HepG2 (cell line): Measurements from ENCODE around the gene SLC22A31. TPM values are rescaled to one million over a fixed set of nuclear protein-coding genes. Genes with fewer than 3 reads are reported as not detected.
A peak's percentile ranks its signal among the peaks of the same experiment; 100 is the strongest.

Experiments
- ARID4A ChIP-seq: sonication (generic); formaldehyde crosslinking; IDR thresholded peaks from 2 replicates; pipeline ENCODE4 v1.5.0; 2020; ENCODE audit warnings: mild to moderate bottlenecking, missing genetic modification reagents, borderline replicate concordance
- KDM4B ChIP-seq: sonication (generic); formaldehyde crosslinking; IDR thresholded peaks from 2 replicates; pipeline ENCODE4 v1.4.0; 2020; ENCODE audit warnings: missing genetic modification reagents
- MAFF ChIP-seq: IDR thresholded peaks from 2 replicates; pipeline ENCODE4 v1.6.1; 2011; ENCODE audit warnings: low read depth, low read length, improper control_type of control experiment
- NKX3-1 ChIP-seq: sonication (generic); formaldehyde crosslinking; IDR thresholded peaks from 2 replicates; pipeline ENCODE4 v1.5.0; 2020; ENCODE audit warnings: missing genetic modification reagents
- RXRB ChIP-seq: IDR thresholded peaks from 2 replicates; pipeline ENCODE4 v1.6.1; 2016; ENCODE audit warnings: borderline replicate concordance, missing genetic modification reagents, missing compliant biosample characterization
- SMYD3 ChIP-seq: sonication (generic); formaldehyde crosslinking; IDR thresholded peaks from 2 replicates; pipeline ENCODE4 v1.8.1; 2023; ENCODE audit warnings: mild to moderate bottlenecking, missing genetic modification reagents
- ZNF318 ChIP-seq: sonication (generic); formaldehyde crosslinking; IDR thresholded peaks from 2 replicates; pipeline ENCODE4 v1.4.0; 2020; ENCODE audit warnings: mild to moderate bottlenecking, missing genetic modification reagents
- ZNF335 ChIP-seq: sonication (generic); formaldehyde crosslinking; IDR thresholded peaks from 2 replicates; pipeline ENCODE4 v1.4.0; 2020; ENCODE audit warnings: missing genetic modification reagents
- ZNF460 ChIP-seq: sonication (generic); formaldehyde crosslinking; IDR thresholded peaks from 2 replicates; pipeline ENCODE4 v1.5.1; 2020; ENCODE audit warnings: missing genetic modification reagents, mild to moderate bottlenecking, borderline replicate concordance
- ZNF75D ChIP-seq: sonication (generic); formaldehyde crosslinking; IDR thresholded peaks from 2 replicates; pipeline ENCODE4 v1.8.1; 2023; ENCODE audit warnings: missing genetic modification reagents, mild to moderate bottlenecking, borderline replicate concordance
- ZNF772 ChIP-seq: sonication (generic); formaldehyde crosslinking; IDR thresholded peaks from 2 replicates; pipeline ENCODE4 v1.5.0; 2020; ENCODE audit warnings: mild to moderate bottlenecking, missing genetic modification reagents
- polyA plus RNA-seq, 8 experiments: library from polyadenylated mRNA; depleted of rRNA in 3 of 8; stranded (reverse) in 7 of 8; unstranded in 1 of 8; fragments of >200 nt; fragmentation: Illumina TruSeq in 4 of 8; extraction: Trizol in 4 of 8; gene quantifications; 2 replicates each; pipeline versions ENCODE4 v1.2.1 to v1.2.3, GENCODE V29; 2011 to 2016; ENCODE audit warnings: low read depth in 4 of 8, missing spikeins in 1 of 8, mixed read lengths in 1 of 8; ENCODE audit not compliant: insufficient read depth in 1 of 8
- total RNA-seq, 5 experiments: library from RNA; depleted of rRNA; stranded (reverse); fragments of >200 nt; fragmentation: Illumina TruSeq; extraction: Trizol; gene quantifications; 2 replicates each; pipeline ENCODE4 v1.2.3, GENCODE V29; 2016; ENCODE audit warnings: low read depth in 1 of 5
- TF ChIP-seq, protein P1 (sequence below): sonication (generic); formaldehyde crosslinking; conservative IDR thresholded peaks from 2 replicates; pipeline ENCODE4 v1.8.0; 2022; ENCODE audit warnings: missing genetic modification reagents
- TF ChIP-seq, protein P2 (sequence below): sonication (generic); formaldehyde crosslinking; IDR thresholded peaks from 2 replicates; pipeline ENCODE4 v1.4.0; 2020; ENCODE audit warnings: mild to moderate bottlenecking, low read depth, missing genetic modification reagents

The SLC22A31 gene
- total and polyA plus RNA-seq, 2 of the 13 experiments (the other 11 are each of a cell fraction or from before 2014, with no cell fraction given), result 67.3 to 83.3 TPM

- no peak for TF ChIP-seq ZNF318 (CRISPR knock-in tag)
- no peak for TF ChIP-seq SMYD3 (CRISPR knock-in tag)
- no peak for TF ChIP-seq KDM4B (CRISPR knock-in tag)
- TF ChIP-seq ARID4A (CRISPR knock-in tag), result peak; percentile 52; the same call in 1 of the 2 replicates
- no peak for TF ChIP-seq ZNF335
- TF ChIP-seq, protein P1, sequence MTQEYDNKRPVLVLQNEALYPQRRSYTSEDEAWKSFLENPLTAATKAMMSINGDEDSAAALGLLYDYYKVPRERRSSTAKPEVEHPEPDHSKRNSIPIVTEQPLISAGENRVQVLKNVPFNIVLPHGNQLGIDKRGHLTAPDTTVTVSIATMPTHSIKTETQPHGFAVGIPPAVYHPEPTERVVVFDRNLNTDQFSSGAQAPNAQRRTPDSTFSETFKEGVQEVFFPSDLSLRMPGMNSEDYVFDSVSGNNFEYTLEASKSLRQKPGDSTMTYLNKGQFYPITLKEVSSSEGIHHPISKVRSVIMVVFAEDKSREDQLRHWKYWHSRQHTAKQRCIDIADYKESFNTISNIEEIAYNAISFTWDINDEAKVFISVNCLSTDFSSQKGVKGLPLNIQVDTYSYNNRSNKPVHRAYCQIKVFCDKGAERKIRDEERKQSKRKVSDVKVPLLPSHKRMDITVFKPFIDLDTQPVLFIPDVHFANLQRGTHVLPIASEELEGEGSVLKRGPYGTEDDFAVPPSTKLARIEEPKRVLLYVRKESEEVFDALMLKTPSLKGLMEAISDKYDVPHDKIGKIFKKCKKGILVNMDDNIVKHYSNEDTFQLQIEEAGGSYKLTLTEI, result no peak
- 0 out of 2 replicates have a peak, but pooled peaks have one; percentile 52 for TF ChIP-seq ZNF772
- TF ChIP-seq, protein P2, sequence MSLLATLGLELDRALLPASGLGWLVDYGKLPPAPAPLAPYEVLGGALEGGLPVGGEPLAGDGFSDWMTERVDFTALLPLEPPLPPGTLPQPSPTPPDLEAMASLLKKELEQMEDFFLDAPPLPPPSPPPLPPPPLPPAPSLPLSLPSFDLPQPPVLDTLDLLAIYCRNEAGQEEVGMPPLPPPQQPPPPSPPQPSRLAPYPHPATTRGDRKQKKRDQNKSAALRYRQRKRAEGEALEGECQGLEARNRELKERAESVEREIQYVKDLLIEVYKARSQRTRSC (CRISPR knock-in tag), result no peak
- TF ChIP-seq ZNF75D (CRISPR knock-in tag), result no peak
- TF ChIP-seq NKX3-1 (CRISPR knock-in tag), result no peak
- TF ChIP-seq ZNF460 (CRISPR knock-in tag), result no peak
- no peak for TF ChIP-seq MAFF
- TF ChIP-seq RXRB (CRISPR knock-in tag), result no peak
Observed at GRCh38 chr16:89243664-89244063, 43.3 kb upstream of the SLC22A31 start (continued).
